K562 (cell line): ENCODE measurements around the gene C2orf92. TPM values are rescaled to one million over a fixed set of nuclear protein-coding genes. Genes with fewer than 3 reads are reported as not detected.

Source experiments
- ARID2 ChIP-seq: fragments of 450-650 bp; IDR thresholded peaks from 2 replicates; pipeline ENCODE4 v1.6.1; 2017; ENCODE audit warnings: antibody characterized with exemption, mild to moderate bottlenecking
- ATF7 ChIP-seq: fragments of 450-650 bp; IDR thresholded peaks from 2 replicates; pipeline ENCODE4 v1.7.1; 2014; ENCODE audit warnings: mild to moderate bottlenecking, moderate library complexity
- CC2D1A ChIP-seq: fragments of 450-650 bp; IDR thresholded peaks from 2 replicates; pipeline ENCODE4 v1.6.1; 2017; ENCODE audit warnings: mild to moderate bottlenecking
- GATAD2A ChIP-seq: fragments of 450-650 bp; IDR thresholded peaks from 2 replicates; pipeline ENCODE4 v1.6.1; 2017
- JUND ChIP-seq, 2 experiments: IDR thresholded peaks; 2 replicates in 1 of 2; 3 replicates in 1 of 2; pipeline ENCODE4 v1.6.1; 2011; ENCODE audit warnings: borderline replicate concordance in 2 of 2, low read depth in 2 of 2, low read length in 2 of 2, improper control_type of control experiment in 1 of 2, missing biosample characterization in 1 of 2, missing genetic modification characterization in 1 of 2, missing genetic modification reagents in 1 of 2
- MAZ ChIP-seq, 2 experiments: fragments of 450-650 bp in 1 of 2; sonication (generic) in 1 of 2; formaldehyde crosslinking; IDR thresholded peaks in 1 of 2; conservative IDR thresholded peaks in 1 of 2; 2 replicates each; pipeline versions ENCODE4 v1.4.0 to v1.5.0; 2020; ENCODE audit warnings: mild to moderate bottlenecking in 1 of 2, missing genetic modification reagents in 1 of 2
- MCM3 ChIP-seq: fragments of 450-650 bp; IDR thresholded peaks from 2 replicates; pipeline ENCODE4 v1.6.1; 2016
- MEF2A ChIP-seq: IDR thresholded peaks from 2 replicates; pipeline ENCODE4 v1.6.1; 2011; ENCODE audit warnings: low read depth, mild to moderate bottlenecking, low read length, moderate library complexity; ENCODE audit not compliant: control insufficient read depth
- NFXL1 ChIP-seq: fragments of 450-650 bp; formaldehyde crosslinking; IDR thresholded peaks from 2 replicates; pipeline ENCODE4 v1.4.0; 2021; ENCODE audit warnings: mild to moderate bottlenecking
- RAD21 ChIP-seq, 2 experiments: fragments of 250-450 bp in 1 of 2; fragments of 450-650 bp in 1 of 2; sonication (Bioruptor Pico) in 1 of 2; formaldehyde crosslinking in 1 of 2; IDR thresholded peaks in 1 of 2; conservative IDR thresholded peaks in 1 of 2; 2 replicates each; pipeline versions ENCODE4 v1.4.0 to v1.8.0; 2020 to 2022; ENCODE audit warnings: mild to moderate bottlenecking in 2 of 2, moderate library complexity in 1 of 2
- SMC3 ChIP-seq: conservative IDR thresholded peaks from 2 replicates; pipeline ENCODE4 v1.6.1; 2011; ENCODE audit warnings: low read depth, low read length, improper control_type of control experiment; ENCODE audit not compliant: insufficient read depth
- SP2 ChIP-seq: IDR thresholded peaks from 2 replicates; pipeline ENCODE4 v1.6.1; 2011; ENCODE audit warnings: mild to moderate bottlenecking, low read depth, low read length, moderate library complexity; ENCODE audit not compliant: poor library complexity, severe bottlenecking; ENCODE audit errors: extremely low read depth
- STAG1 ChIP-seq: sonication (generic); formaldehyde crosslinking; IDR thresholded peaks from 2 replicates; pipeline ENCODE4 v1.5.0; 2020; ENCODE audit warnings: missing genetic modification reagents, borderline replicate concordance
- TAF15 ChIP-seq: fragments of 200-400 bp; formaldehyde crosslinking; IDR thresholded peaks from 2 replicates; pipeline ENCODE4 v1.6.1; 2017; ENCODE audit warnings: mild to moderate bottlenecking, low read depth, low read length, moderate library complexity
- TCFL5 ChIP-seq: fragments of 250-450 bp; sonication (Bioruptor Pico); conservative IDR thresholded peaks from 2 replicates; pipeline ENCODE4 v1.6.1; 2021; ENCODE audit warnings: mild to moderate bottlenecking, moderate library complexity, matching md5 sums
- TGIF2 ChIP-seq: sonication (generic); formaldehyde crosslinking; IDR thresholded peaks from 2 replicates; pipeline ENCODE4 v1.8.1; 2022; ENCODE audit warnings: mild to moderate bottlenecking, missing genetic modification reagents, moderate library complexity
- ZFP1 ChIP-seq: fragments of 450-650 bp; formaldehyde crosslinking; IDR thresholded peaks from 2 replicates; pipeline ENCODE4 v1.4.0; 2020; ENCODE audit warnings: mild to moderate bottlenecking, mixed read lengths
- ZNF695 ChIP-seq: fragments of 450-650 bp; formaldehyde crosslinking; IDR thresholded peaks from 2 replicates; pipeline ENCODE4 v1.4.0; 2020; ENCODE audit warnings: mild to moderate bottlenecking, moderate library complexity
- polyA plus RNA-seq, 8 experiments: library from polyadenylated mRNA; depleted of rRNA in 4 of 8; stranded (reverse) in 5 of 8; unstranded in 3 of 8; fragments of >200 nt; fragmentation: Nextera tagmentation in 2 of 8; fragmentation: Illumina TruSeq in 1 of 8; extraction: Ambion mirVana in 2 of 8; extraction: Trizol in 1 of 8; gene quantifications; 2 replicates each; pipeline versions ENCODE4 v1.2.1 to v1.2.3, GENCODE V29; 2011 to 2014; ENCODE audit warnings: inconsistent platforms in 1 of 8, missing spikeins in 1 of 8
- total RNA-seq, 7 experiments: library from RNA; depleted of rRNA in 6 of 7; stranded (reverse); fragments of >200 nt in 6 of 7; fragmentation: Illumina TruSeq in 2 of 7; extraction: Trizol in 2 of 7; gene quantifications; 2 replicates each; pipeline versions ENCODE4 v1.2.1 to v1.2.3, GENCODE V29; 2011 to 2021; ENCODE audit warnings: low replicate concordance in 1 of 7
- TF ChIP-seq, protein P1 (sequence below): fragments of 150-350 bp; conservative IDR thresholded peaks from 2 replicates; pipeline ENCODE4 v1.6.1; 2014; ENCODE audit warnings: low read length
- TF ChIP-seq, protein P2 (sequence below), 2 experiments: fragments of 200-800 bp in 1 of 2; sonication (Bioruptor generic) in 1 of 2; sonication (generic) in 1 of 2; formaldehyde crosslinking in 1 of 2; IDR thresholded peaks in 1 of 2; conservative IDR thresholded peaks in 1 of 2; 2 replicates each; pipeline versions ENCODE4 v1.5.0 to v1.6.1; 2016 to 2020; ENCODE audit warnings: missing compliant biosample characterization in 1 of 2, missing genetic modification characterization in 1 of 2, missing genetic modification reagents in 1 of 2
- TF ChIP-seq, protein P3 (sequence below): fragments of 450-650 bp; IDR thresholded peaks from one replicate; pipeline ENCODE4 v1.6.1; 2018; ENCODE audit warnings: mild to moderate bottlenecking, moderate library complexity; ENCODE audit not compliant: partially characterized antibody

Gene C2orf92
- total and polyA plus RNA-seq, 9 of the 15 experiments (the other 6 are each of a cell fraction or from before 2014, with no cell fraction given) = 0.65 to 6.8 (median 3.6) TPM

DNA sequence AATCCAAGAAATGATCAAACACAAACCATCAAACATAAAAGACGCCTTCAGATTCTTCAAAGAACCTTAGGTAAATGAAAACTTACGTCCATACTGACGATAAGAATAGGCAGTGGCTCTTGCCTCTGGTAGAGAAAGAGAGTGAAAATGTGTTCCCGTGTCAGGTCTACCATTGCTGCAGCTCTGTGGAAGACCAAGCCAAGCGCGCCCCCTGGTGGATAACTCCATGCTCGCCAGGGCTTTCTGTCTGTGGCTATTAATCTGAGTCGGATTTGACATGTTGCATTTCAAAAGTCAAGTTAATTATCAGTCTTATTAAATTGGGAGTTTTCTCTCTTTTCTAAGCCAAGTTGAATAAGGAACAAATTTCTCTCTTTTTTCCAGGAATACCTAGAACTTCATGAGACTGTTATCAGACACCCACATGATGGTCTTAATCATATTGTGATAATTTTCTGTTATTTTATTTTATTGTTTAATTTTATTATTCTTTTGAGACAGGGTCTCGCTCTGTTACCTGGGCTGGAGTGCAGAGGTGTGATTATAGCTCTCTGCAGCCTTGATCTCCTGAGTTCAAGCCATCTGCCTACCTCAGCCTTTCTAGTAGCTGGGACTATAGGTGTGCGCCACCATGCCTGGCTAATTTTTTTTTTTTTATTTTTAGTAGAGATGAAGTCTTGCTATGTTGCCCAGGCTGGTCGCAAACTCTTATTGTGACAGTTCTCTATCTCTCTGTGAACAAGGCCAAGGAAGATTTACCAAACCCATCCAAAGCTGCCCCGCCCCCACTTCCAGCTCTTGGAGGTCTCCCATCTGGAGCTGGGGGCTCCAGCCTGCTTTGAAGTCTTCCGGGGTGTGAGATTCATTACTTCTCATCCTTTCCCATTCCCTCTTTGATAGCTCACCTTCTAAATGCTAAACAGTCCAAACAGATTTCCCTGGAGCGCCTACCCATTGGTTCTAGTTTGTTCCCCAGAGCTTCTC, 28.0 kb downstream of the C2orf92 start (continued):
- TF ChIP-seq MCM3 = no peak
- TF ChIP-seq ZFP1 = no peak
- TF ChIP-seq, protein P1, sequence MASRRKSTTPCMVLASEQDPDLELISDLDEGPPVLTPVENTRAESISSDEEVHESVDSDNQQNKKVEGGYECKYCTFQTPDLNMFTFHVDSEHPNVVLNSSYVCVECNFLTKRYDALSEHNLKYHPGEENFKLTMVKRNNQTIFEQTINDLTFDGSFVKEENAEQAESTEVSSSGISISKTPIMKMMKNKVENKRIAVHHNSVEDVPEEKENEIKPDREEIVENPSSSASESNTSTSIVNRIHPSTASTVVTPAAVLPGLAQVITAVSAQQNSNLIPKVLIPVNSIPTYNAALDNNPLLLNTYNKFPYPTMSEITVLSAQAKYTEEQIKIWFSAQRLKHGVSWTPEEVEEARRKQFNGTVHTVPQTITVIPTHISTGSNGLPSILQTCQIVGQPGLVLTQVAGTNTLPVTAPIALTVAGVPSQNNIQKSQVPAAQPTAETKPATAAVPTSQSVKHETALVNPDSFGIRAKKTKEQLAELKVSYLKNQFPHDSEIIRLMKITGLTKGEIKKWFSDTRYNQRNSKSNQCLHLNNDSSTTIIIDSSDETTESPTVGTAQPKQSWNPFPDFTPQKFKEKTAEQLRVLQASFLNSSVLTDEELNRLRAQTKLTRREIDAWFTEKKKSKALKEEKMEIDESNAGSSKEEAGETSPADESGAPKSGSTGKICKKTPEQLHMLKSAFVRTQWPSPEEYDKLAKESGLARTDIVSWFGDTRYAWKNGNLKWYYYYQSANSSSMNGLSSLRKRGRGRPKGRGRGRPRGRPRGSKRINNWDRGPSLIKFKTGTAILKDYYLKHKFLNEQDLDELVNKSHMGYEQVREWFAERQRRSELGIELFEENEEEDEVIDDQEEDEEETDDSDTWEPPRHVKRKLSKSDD = no peak
- TF ChIP-seq TAF15 = no peak
- TF ChIP-seq SP2 = no peak
- peak; percentile 100 for TF ChIP-seq RAD21 (CRISPR knock-in tag; conservative IDR thresholded peaks at IDR 0.05 in 1 of 2, IDR thresholded peaks at IDR 0.05 in 1 of 2)
- peak; percentile 99 for TF ChIP-seq ARID2
- TF ChIP-seq TCFL5 (CRISPR knock-in tag) = no peak
- peak in 1 of 2 experiments; percentile 54; a peak in 1 of 4 replicates for TF ChIP-seq MAZ (CRISPR knock-in tag; conservative IDR thresholded peaks at IDR 0.05 in 1 of 2, IDR thresholded peaks at IDR 0.05 in 1 of 2)
- 0 out of 2 replicates have a peak, but pooled peaks have one; percentile 31 for TF ChIP-seq ATF7
- TF ChIP-seq SMC3 = peak; percentile 100
- no peak for TF ChIP-seq GATAD2A
- no peak for TF ChIP-seq NFXL1 (CRISPR knock-in tag)
- TF ChIP-seq ZNF695 (CRISPR knock-in tag) = no peak
- TF ChIP-seq, protein P2, sequence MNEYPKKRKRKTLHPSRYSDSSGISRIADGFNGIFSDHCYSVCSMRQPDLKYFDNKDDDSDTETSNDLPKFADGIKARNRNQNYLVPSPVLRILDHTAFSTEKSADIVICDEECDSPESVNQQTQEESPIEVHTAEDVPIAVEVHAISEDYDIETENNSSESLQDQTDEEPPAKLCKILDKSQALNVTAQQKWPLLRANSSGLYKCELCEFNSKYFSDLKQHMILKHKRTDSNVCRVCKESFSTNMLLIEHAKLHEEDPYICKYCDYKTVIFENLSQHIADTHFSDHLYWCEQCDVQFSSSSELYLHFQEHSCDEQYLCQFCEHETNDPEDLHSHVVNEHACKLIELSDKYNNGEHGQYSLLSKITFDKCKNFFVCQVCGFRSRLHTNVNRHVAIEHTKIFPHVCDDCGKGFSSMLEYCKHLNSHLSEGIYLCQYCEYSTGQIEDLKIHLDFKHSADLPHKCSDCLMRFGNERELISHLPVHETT (CRISPR knock-in tag; conservative IDR thresholded peaks at IDR 0.05 in 1 of 2, IDR thresholded peaks at IDR 0.05 in 1 of 2) = no peak
- TF ChIP-seq JUND (IDR thresholded peaks at IDR 0.05; ENCODE audit: borderline replicate concordance, low read depth, low read length) = peak; percentile 53; the same call in 1 of the 2 replicates
- TF ChIP-seq JUND (tag; IDR thresholded peaks at IDR 0.05; ENCODE audit: borderline replicate concordance, low read depth, low read length) = no peak; the same call in 2 of the 3 replicates
- peak; percentile 81; the same call in 1 of the 2 replicates for TF ChIP-seq STAG1 (CRISPR knock-in tag)
- TF ChIP-seq MEF2A = no peak
- TF ChIP-seq TGIF2 = no peak
- peak; percentile 90 for TF ChIP-seq CC2D1A
- TF ChIP-seq, protein P3, sequence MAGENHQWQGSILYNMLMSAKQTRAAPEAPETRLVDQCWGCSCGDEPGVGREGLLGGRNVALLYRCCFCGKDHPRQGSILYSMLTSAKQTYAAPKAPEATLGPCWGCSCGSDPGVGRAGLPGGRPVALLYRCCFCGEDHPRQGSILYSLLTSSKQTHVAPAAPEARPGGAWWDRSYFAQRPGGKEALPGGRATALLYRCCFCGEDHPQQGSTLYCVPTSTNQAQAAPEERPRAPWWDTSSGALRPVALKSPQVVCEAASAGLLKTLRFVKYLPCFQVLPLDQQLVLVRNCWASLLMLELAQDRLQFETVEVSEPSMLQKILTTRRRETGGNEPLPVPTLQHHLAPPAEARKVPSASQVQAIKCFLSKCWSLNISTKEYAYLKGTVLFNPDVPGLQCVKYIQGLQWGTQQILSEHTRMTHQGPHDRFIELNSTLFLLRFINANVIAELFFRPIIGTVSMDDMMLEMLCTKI = no peak
